GM21737 (cell line): ENCODE results near the gene TMEM151B.
"Not testable (repeated sequence)": the region's sequence is repeated elsewhere in the genome, so short reads cannot be mapped to it uniquely, and the experiment has no call there.

ENCODE experiments used
- ATAC-seq: cut with Tn5 transposase; IDR thresholded peaks from one replicate; pipeline ENCODE4 v1.9.1; 2021; ENCODE audit warnings: mild to moderate bottlenecking, moderate library complexity; ENCODE audit not compliant: unreplicated experiment

The TMEM151B gene

GRCh38 chr6:44301782-44302564 lies 31.7 kb downstream of the TMEM151B start:
- ATAC-seq: no peak

GRCh38 chr6:44302856-44303255 lies 32.6 kb downstream of the TMEM151B start:
- no peak for ATAC-seq

- no peak for ATAC-seq
These were observed 33.6 kb downstream of the TMEM151B start for GRCh38 chr6:44303842-44304241.

- ATAC-seq: no peak
These were observed 34.3 kb downstream of the TMEM151B start for GRCh38 chr6:44304282-44305199.

- no peak for ATAC-seq
These were observed 35.0 kb downstream of the TMEM151B start for GRCh38 chr6:44305200-44305725.

- ATAC-seq: no peak
These were observed 36.5 kb downstream of the TMEM151B start for GRCh38 chr6:44306710-44307109.

GRCh38 chr6:44307217-44307616 lies 37.0 kb downstream of the TMEM151B start:
- no peak for ATAC-seq

- no peak for ATAC-seq
These were observed 38.8 kb downstream of the TMEM151B start for GRCh38 chr6:44309092-44309491.

GRCh38 chr6:44309631-44310030 lies 39.4 kb downstream of the TMEM151B start:
- ATAC-seq: no peak

- no peak for ATAC-seq
These were observed 40.0 kb downstream of the TMEM151B start for GRCh38 chr6:44310241-44310640.

GRCh38 chr6:44311304-44311703 lies 41.1 kb downstream of the TMEM151B start:
- ATAC-seq: no peak

- ATAC-seq: no peak
These were observed 41.5 kb downstream of the TMEM151B start for GRCh38 chr6:44311767-44312166.

GRCh38 chr6:44312901-44313788 lies 42.9 kb downstream of the TMEM151B start, which contains the start of gene AARS2:
TSS of gene AARS2 (minus strand) at chr6:44313347. CDS start at chr6:44313323, 24 bp downstream.
- ATAC-seq: peak; percentile 90

- not testable (repeated sequence) for ATAC-seq
These were observed 44.4 kb downstream of the TMEM151B start for GRCh38 chr6:44314657-44315056.

- ATAC-seq: no peak
These were observed 45.3 kb downstream of the TMEM151B start for GRCh38 chr6:44315516-44315915.

GRCh38 chr6:44315951-44316350 lies 45.7 kb downstream of the TMEM151B start:
- no peak for ATAC-seq

- ATAC-seq: no peak
These were observed 46.2 kb downstream of the TMEM151B start for GRCh38 chr6:44316481-44316880.

GRCh38 chr6:44317136-44317631 lies 46.9 kb downstream of the TMEM151B start:
- ATAC-seq: not testable (repeated sequence)

- no peak for ATAC-seq
These were observed 51.0 kb downstream of the TMEM151B start for GRCh38 chr6:44321210-44321609.

- no peak for ATAC-seq
These were observed 56.8 kb downstream of the TMEM151B start for GRCh38 chr6:44327096-44327495.
